SKM-1 treated with dmso at 0.1 percent for 144 hours (cell line): ENCODE measurements around the gene PRCD.
"Not testable (repeated sequence)": the region's sequence is repeated elsewhere in the genome, so short reads cannot be mapped to it uniquely, and the experiment has no call there.

Experiments
- DNase-seq: peaks from one replicate; lab custom pipeline; 2025; ENCODE audit not compliant: unreplicated experiment; lab: John Stamatoyannopoulos, UW

The PRCD gene

DNA sequence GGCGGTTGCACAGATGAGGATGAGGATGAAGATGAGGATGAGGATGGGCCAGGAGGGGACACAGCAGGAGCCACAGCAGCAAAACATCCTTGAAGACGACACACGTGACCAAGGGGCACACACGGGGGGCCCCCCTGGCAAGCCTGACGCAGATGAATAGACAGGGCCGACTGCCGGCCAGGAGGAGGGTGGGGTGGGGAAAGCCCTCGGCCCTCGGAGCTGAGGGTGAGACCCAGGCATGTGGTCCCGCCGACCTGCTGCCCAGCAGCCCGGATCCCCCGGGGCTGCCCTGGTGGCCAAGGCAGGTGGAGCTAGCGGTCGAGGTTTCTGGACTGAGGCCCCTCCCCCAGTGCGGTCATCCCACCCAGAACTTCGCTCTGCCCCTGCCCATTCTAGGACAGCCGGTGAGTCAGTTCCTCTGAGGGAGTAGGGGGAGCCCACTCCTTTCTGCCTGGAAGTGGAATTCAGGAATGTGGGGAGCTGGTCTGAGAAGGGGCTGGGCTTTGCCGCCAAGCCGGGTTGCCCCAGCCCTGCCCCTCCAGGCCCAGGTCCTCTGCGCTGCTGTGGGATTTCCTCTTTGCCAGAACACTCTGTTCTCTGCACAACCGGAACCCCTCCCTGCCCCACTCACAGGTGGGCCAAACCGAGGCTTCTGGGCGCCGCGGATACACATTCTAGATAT, 12.3 kb upstream of the PRCD start:
- no peak for DNase-seq

DNA sequence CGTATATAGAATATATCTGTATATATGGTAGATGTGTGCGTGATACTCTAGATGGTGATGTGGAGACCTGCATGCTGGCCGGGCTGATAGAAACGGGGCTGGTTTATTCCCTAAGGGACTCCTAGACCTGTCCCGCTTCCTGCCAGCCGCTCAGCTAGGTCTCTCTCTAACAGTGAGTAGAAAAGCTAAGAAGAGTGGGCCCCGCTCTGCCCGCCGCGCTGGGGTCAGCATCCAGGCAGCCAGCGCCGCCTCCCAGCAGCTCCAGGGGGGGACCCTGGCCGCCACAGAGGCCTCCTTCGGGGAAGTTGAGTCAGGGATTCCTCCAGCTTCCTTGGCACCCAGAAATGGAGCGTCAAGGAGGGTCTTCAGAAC, 11.7 kb upstream of the PRCD start:
- no peak for DNase-seq

DNA sequence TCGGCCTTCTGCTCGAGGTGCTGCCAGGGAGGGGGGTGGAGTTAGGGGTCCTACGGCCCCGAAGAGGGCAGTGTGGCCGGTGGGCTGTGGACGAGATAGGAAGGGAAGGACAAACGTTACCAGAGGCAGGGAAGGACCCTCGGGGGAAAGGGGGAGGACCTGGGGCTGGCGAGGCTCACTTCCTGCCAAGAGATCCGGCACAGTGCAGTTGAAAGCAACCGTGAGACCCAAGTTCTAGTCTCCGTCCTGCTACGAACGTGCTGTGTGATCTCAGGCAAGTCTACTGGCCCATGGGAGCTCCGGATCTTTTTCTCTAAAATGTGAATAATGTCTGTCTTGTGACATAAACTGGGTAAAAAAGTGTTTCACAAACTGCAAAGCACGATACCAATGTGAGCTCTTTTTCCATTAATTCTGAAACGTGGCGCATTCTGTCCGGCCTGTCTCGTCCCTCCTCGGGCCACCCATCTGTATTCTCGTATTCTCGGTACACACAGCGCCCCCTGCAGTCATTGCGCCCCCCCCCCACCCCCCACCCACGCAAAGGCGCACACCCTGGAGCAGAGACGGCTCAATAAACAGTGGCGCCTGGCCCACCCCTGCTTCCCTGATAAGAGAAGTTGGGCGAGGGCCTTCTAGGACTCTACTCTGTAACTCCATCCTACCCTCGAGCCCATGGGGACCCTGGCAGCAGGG, 11.2 kb upstream of the PRCD start:
- DNase-seq, result no peak

DNA sequence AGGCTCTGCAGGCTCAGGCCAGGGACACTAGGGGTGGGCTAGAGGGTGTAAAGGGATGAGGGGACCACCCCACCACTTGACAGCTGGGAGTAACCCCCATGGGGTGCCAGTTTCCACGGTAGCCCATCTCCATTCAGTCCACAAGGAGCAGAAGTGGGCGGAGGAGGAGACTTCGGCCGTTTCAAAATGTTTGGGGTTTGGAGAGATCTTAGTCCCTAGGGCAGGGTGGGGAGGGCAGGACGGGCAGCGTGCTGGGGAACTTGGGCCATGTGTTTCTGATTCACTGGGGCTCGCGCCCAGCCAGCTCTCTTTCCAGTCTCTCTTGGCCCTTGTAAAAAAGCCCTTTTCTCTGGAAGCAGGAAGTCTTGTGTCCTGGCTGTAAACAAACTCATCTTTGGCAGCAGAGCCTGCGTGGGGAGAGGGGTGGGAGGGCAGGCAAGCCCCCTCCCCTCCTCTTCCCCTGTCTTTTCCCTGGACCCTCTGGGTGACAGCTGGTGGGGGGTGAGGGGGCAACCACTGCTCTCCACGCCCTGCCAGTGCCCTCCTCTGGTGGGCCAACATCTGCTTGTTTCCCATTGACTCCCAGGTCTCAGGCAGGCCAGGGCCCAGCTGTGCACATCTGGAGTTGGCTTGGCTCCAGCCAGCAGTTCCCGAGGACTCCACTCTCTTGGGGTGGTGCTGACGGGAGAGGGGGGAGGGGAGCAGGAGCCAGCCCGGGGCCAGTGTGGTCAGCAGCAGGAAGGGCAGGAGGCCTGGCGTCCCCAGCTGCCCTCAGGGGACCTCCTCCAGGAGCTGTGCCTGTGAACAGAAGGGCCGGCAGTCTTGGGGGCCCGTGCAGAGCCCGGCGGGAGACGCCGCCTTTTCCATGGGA, 10.4 kb upstream of the PRCD start:
- DNase-seq, result no peak

DNA sequence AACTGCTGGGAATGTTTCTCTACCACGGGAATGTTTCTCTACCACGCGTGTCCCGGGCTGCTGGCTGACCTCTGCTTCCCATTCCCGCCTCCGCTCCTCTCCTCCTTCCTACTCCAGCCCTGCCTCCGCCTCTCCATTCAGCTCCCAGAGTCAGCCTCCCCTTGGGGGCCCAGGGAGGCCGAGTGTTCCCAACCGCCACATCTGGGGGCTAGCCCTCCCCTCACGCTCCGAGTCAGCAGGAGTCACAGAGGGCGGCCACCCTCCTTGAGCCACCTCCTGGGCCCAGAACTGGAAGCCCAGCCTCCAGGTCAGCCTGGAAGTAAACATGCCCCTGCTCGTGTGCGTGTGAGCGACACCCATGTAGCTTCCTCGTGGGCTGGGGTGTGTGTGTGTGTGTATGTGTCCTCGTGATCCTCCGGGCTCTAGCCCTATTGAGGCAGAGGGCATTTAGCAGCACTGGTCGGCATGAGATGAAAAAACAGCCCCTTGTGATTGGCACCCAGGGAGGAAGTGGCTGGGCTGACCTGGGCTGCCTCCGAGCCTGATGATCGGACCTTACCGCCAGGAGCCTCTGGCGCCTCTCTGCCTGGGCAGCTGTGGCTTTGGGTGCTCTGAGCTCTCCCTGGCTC, 9.6 kb upstream of the PRCD start:
- no peak for DNase-seq

DNA sequence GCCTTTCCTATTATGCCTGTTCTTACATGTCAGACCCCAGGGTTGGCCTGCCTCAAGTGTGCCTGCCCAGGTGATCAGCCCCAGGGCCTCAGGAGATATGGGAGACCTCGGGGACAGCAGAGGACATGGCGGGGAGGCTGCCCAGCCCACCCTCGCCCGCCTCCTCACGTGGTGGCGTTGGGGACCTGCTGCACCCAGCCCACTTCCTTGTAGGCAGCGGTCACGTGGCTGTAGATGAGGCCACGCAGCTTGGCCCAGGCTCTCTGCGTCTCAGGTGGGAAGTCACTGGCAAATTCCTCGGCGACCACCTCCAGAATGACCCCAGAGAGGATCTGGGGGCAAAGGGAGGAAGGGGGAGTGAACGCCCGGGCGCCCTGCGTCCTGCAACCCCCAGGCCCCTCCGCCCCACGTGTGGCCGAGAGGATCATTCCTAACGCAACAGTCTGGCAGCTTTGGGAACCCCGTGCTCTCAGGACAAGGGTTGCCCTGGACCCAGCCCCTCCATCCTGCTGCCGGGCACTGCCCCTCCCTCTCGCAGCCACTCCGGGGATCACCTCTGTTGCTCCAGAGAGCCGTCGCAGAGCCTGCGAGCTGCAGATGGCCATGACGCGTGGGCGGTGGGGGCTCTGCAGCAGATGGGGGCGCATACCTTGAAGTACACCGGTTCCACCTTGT, 8.9 kb upstream of the PRCD start:
- DNase-seq, result no peak

DNA sequence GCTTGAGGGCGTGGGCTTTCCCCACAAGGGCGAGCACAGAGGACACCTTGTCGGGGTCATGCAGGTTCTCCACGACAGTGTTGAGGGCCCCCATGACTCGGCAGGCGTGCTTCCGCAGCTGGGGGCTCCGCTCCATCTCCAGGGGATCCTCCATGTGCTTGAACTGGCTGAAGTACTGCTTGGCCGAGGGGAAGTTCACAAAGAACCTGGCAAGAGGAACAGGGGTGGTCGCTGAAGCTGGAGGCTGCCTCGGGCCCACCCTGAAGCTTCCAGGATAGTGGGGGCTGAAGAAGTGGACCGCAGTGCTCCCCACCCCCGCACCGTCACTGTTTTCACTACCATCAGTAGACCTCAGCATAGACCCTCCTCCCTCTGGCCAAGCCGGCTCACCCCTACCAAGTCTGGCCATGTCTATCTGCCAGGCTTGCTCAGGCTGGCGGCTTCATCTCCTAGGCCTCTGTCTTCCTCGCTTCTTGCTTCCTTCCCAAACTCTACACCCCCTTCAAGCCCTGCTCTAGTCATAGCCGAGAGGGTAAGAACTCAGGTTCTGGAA, 8.3 kb upstream of the PRCD start:
- no peak for DNase-seq

DNA sequence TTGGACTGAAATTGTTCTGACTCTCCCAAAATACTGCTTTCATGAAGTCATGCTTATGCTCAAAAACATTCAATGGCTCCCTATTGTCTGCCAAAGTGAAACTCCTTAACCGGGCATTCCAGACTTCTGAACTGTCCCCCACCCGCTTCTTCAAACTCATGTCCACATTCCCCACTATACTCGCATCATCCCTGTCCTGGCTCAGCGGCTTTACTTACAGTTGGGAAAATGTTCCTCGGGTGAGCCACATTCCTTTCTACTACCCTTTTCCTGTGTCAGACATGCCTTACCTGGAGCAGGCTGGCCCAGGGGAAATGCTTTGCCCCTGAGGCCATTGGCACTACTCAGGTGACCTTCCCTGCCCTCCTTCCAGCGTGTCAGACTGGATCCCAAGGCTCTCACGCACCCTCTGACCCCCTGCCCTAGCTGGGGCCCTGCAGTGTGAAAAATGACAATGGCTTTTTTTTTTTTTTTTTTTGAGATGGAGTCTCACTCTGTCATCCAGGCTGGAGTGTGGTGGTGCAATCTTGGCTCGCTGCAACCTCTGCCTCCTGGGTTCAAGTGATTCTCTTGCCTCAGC, 7.7 kb upstream of the PRCD start:
- DNase-seq, result no peak

DNA sequence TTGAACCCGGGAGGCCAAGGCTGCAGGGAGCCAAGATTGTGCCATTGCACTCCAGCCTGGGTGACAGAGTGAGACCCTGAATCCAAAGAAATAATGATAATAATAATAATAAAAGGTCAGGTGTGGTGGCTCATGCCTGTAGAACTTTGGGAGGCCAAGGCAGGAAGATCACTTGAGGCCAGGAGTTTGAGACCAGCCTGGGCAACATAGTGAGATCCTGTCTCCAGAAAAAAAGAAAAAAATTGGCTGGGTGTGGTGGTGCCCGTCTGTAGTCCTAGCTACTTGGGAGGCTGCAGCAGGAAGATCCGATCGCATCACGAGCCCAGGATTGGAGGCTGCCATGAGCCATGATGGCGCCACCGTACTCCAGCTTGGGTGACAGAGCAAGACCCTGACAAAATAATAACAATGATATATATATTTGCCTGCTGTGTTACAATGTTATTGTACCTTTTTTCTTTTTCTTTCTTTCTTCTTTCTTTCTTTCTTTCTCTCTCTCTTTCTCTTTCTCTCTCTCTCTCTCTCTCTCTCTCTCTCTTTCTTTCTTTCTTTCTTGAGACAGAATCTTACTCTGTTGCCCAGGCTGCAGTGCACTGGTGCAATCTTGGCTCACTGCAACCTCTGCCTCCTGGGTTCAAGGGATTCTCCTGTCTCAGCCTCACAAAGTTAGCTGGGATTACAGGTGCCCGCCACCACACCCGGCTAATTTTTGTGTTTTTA, 6.0 kb upstream of the PRCD start:
- not testable (repeated sequence) for DNase-seq

DNA sequence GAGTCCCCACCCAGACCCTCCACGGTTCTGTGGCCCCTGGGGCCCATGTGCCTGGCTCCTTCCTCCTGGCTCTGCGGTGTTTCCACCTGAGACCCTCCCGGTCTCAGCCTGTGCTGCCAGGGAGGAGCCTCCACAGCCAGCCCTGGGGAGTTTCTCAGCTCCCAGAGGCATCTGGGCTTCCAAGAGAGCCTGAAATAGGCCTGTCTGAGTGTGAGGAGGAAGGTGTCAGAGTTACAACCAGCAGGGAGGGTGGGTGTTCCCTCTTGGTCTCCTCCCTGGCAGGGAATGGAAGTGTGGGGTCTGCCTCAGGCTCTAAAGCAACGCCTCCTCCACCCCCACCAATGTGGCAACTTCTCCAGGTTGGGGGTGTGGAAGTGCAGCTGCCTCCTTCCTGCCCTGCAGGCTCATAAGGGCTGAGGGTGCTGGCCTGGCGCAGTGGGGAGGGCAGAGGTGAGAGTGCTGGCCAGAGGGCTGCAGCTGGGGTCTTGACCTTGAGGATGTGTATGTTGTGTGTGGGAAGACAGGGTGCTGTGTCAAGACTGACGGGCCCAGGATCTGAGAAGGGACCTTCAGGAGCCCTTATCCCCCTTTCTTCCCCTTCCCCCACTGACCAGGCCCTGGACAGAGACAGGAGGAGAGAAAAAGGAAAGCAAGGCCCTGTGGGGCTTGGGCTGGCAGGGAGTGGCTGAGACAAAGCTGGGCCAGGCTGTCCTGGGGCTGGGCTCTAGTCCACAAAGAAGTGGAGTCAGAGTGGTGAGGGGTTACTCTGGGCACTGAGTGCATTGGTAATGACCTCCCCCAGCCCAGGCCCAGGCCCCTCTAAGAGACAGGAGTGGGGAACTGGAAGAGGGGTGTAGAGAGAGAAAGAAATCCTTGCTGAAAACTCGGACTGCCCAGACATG, 4.8 kb upstream of the PRCD start:
- no peak for DNase-seq

DNA sequence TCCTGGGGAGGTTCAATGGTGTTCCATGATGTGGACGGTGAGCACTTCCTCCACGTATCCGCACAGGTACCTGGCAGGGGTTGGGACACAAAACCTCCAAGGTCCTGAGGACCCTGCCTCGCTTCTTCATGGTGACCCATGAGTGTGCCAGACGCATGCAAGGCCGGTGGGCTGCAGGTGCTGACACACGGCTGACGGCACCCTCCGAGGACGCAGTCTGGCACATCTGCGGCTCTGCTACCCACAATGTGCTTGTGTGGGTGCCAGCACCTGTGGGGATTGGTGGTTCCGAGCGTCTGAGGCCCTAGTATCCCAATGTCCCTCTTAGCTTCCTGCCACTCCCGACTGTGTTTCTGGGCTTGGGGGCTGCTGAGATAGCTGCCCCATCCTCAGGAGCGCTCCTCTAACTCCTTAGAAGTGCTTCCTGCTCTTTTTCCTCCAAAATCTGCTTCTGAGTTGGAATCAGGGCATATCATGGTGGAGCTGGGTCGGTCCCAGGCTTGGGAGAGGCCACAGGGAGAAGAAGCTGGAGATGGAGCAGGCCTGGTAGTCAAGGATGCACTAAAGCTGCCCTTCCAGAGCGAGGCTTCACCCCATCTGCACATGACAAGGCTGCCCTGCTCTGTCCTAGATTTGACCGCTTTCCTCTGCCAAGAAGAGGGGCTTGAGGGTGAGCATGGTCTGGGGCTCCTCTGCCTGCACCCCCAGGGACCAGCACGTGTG, 3.9 kb upstream of the PRCD start:
- DNase-seq, result no peak

DNA sequence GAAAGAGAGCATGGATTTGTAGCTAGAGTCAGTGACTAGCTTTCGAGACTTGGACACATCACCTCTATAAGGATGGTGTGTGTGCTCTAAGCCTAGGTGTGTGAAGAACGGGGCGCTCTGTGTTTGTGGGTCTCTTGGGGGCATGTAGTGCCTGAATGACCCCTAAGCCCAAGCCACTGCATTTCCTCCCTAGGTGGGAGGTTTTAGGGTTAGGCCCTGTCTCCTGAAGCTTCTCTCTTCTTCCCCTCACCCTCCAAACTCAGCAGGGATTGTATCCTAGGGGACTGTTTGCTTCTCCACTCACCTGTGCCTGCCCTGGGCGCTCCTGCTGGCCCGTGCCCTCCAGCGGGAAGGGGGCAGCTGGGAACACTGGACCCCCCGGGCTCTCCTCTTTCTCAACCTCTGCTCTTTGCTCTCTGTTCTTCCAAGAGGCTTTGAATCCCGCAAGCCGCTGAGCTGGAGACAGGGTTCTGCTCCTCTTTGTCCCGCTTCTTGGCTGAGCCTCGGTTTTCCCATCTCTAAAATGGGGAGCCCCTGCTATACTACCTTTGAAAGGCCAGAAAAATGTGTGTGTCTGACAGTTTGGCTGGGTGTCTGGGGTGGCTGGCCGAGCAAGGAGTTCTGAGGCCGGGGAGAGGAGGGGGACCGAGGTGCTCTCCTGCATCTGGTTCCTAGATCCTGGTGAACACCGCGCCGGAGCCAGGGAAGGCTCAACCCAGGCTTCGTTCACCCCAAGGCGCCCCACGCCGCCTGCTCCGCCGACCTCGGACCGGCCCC, 3.1 kb upstream of the PRCD start:
- no peak for DNase-seq

DNA sequence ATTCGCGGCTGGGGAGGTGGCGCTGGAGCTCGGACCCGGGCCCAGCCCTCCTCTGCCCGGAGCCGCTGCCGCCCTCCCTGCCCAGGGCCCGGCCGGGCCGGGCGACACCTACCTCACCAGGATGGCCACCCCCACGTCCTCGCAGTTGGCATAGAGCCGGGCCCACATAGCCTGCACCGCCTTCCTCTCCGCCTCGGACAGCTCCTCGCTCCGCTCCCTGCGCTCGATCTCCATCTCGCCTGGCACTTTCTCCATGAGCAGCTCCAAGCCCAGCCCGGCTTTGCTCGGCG, 2.6 kb upstream of the PRCD start:
- no peak for DNase-seq

DNA sequence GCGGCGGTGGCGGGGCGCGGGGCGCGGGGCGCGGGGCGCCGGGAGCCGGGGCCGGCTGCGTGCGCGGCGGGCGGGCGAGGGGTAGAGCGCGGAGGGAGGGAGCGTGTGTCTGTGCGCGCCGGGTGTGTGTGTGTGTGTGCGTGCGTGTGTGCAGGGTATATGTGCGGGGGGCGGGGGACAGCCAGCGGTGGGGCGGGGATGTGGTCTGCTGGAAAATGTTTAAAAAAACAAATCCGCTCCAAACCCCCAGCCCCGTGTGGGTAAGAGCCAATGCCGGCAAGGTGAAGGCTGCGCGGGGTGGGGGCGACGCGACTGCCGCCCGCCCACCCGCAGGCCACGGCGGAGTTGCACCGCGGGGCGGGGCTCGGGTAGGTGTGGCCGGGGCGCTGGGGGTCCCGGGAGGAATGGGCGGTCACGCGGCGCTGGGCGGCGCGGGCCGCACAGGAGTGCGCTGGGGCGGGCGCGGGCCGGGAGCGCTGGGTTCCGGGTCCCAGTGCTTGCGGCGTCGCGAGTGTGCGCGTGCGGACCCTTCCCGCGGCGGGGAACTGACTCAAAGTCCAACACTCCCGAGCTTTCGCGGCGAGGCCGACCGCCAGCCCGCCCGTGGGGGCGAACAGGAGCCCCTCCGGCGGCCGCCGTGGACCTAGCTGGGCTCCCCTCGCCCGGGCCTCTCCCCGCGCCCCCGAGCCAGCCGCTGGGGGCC, 2.1 kb upstream of the PRCD start, which contains the start of gene CYGB:
CYGB (minus strand) TSS at position 132 of the 703 bp plus-strand sequence. CDS start 167 bp downstream, outside the sequence.
- no peak for DNase-seq

DNA sequence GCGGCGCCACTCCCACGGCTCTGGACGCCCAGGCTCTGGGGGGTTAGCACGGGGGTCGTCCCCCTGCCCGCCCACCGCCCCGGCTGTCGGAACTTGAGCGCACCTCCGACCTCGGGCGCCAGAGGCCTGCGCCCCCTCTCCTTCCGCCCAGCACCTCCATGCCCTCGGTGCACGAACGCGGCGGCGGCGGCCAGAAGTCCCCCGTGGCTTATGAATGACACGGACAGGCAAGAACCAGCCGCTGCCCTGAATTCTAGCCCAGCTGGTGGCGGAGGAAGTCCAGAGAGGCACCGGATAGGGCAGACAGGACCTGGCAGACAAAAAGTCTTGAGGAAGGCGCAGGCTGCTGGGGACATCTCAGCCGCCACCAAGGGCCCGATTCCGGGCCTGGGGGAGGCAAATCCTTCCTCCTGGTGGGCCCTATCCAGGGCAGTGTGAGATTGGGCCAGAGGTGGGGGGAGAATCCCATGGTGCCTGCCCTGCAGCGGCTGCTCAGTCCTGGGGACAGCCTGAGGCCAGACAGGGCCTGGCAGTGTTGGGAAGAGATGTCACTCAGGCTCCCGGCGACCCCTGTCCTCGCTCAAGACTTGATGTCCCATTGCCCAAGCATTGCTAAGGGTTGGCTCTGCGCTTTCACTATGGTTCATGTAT, 1.4 kb upstream of the PRCD start:
- DNase-seq, result no peak

DNA sequence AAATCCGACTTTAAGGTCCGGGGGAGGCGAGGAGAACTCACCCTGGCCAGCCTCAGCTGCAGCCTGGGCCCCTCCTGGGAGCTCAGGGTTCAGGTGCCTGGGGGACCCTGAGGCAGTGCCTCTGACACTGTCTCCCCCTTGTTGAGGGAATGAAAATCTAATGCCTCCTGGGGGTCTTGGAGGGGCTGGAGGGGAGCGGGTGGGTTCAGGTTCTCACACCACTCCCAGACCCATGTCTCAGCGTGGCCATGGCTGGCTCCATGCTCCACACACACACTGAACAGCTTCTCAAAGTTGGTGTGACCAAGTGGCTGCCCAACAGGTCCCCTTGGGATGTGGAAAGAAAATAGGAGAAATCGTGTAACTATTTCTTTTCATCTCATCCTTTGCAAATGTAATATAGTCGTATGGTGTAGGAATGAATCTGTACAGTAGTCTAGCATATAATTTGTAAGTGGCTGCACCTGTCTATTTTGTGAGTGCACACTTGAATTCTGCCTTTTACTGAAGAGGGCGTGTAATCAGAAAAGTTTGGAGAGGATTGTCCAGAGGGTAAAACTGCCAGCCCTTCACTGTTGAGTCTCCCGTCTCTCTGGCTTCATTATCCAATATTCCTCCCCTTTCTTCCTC, 788 bp upstream of the PRCD start:
- no peak for DNase-seq
